Measurements from ENCODE around the gene CERS2.

CERS2 gene

DNA sequence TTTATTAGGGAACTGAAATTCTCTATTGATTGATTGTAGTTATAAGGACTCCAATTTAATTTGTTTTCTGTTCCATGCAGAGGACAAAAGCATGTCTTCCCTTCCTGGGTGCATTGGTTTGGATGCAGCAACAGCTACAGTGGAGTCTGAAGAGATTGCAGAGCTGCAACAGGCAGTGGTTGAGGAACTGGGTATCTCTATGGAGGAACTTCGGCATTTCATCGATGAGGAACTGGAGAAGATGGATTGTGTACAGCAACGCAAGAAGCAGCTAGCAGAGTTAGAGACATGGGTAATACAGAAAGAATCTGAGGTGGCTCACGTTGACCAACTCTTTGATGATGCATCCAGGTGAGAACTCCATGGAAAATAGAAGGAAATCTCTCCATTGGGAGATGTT, 47.0 kb downstream of the CERS2 start:
- peaks cover 34% of the 10 kb centered on the region for H3K4me1 Mint-ChIP-seq (ENCODE audit: low read depth)
- no peak for DNase-seq
- H3K27ac Mint-ChIP-seq, result peak overlapping the region; percentile 97
- no peaks in the 10 kb centered on the region for H3K27me3 Mint-ChIP-seq
- H3K9me3 Mint-ChIP-seq, result peaks cover 2% of the 10 kb centered on the region
- peak overlapping the region; percentile 95 for H3K4me3 Mint-ChIP-seq
- peaks cover 62% of the 10 kb centered on the region for H3K36me3 Mint-ChIP-seq (ENCODE audit: low read depth)

DNA sequence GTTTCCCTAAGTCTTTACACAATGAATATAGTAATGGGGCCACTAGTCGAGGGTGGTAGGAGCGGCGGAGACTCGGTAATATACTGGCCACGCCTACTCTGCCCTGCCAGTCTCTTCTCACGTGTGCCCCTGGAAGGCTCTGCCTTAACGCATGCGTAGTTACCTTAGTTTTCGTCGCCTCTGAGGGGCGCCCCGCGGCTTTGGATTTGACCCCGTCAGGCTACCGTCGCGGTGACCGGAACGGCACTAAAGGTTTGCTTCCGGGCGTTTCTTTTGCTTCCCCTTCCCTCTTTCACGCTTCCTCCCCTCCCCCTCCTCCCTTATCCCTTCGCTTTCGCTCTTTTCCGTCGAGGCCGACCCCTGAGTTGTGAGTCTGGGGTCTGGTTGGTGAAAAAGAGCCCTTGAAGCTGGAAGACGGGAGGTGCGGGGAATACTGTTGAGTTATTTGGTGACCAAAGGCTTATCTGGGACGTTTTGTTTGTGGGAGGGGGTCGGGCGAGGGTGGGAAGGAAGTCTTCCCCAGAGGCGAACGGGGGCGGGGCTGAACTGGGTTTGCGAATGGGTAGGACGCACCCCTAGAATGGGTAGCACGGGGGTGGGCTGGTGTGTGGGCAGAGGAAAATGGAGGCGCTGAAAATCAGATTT, 48.4 kb downstream of the CERS2 start, which contains the start of gene SETDB1:
SETDB1 (plus strand) TSS at position 267 of the 645 bp plus-strand sequence. CDS start 1,352 bp downstream, outside the sequence.
- Mint-ChIP-seq H3K36me3 (ENCODE audit: low read depth) (peaks cover 50% of the 10 kb centered on the region), H3K27ac (peak within 1 kb of the TSS; percentile 97), H3K27me3 (no peaks in the 10 kb centered on the region), H3K9me3 (no peaks in the 10 kb centered on the region), H3K4me3 (peak within 1 kb of the TSS; percentile 95), H3K4me1 (ENCODE audit: low read depth) (peaks cover 41% of the 10 kb centered on the region)
- peak; percentile 93 for DNase-seq

DNA sequence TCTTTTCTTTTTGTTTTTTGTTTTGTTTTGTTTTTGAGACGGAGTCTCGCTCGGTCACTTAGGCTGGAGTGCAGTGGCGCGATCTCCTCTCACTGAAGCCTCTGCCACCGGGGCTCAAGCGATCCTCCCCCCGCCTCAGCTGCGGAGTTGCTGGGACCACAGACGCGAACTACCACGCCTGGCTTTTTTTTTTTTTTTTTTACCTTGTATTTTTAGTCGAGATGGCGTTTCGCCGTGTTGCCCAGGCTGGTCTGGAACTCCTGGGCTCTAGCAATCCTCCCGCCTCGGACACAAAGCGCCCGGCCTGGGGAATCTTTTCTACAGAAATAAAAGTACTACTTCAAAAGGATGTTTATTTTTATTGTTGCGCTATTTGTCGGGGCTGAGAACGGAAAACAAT, 49.6 kb downstream of the CERS2 start:
- peak overlapping the region; percentile 95 for H3K4me3 Mint-ChIP-seq
- DNase-seq, result no peak
- H3K27me3 Mint-ChIP-seq, result no peaks in the 10 kb centered on the region
- peaks cover 39% of the 10 kb centered on the region for H3K4me1 Mint-ChIP-seq (ENCODE audit: low read depth)
- peak overlapping the region; percentile 97 for H3K27ac Mint-ChIP-seq
- H3K36me3 Mint-ChIP-seq (ENCODE audit: low read depth), result peaks cover 38% of the 10 kb centered on the region
- H3K9me3 Mint-ChIP-seq, result no peaks in the 10 kb centered on the region

DNA sequence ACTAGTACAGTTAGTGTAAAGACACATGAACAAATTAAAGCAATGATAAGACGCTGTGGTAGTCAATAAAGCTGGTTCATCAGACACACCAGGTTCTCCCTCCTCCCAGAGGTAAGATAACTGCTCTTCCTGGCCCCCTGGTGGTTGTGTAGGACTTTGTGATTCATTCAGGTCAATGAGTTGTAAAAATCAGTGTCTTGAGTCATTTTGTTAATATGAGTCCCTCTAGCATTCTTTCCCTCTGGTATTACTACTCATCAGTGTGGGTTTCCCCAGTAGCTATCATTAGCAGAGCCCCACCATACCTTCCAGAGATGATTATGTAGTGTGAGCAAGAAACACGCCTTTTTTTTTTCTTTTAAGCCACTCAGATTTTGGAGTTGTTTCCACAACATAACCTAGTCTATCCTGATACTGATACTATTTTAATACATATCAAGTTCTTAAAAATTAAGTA, 52.1 kb downstream of the CERS2 start:
- Mint-ChIP-seq H3K27me3 (no peaks in the 10 kb centered on the region), H3K36me3 (ENCODE audit: low read depth) (peaks cover 13% of the 10 kb centered on the region), H3K27ac (peak overlapping the region; percentile 82), H3K4me1 (ENCODE audit: low read depth) (peaks cover 32% of the 10 kb centered on the region), H3K4me3 (peak overlapping the region; percentile 47), H3K9me3 (no peaks in the 10 kb centered on the region)
- peak; percentile 70 for DNase-seq

DNA sequence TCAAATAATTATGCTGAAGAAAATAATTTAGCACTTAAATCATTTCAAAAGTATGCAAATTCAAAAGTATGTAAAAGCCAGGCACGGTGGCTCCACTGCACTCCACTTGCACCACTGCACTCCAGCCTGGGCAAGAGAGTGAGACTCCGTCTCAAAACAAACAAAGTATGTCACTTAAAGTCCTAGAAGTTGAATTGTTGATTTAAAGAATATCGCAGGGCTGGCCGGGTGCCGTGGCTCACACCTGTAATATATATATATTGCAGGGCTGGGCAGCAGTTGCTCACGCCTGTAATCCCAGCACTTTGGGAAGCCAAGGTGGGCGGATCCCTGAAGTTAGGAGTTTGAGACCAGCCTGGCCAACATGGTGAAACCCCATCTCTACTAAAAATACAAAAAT, 57.2 kb downstream of the CERS2 start:
- peaks cover 7% of the 10 kb centered on the region for H3K4me1 Mint-ChIP-seq (ENCODE audit: low read depth)
- H3K27me3 Mint-ChIP-seq, result no peaks in the 10 kb centered on the region
- no peaks in the 10 kb centered on the region for H3K36me3 Mint-ChIP-seq (ENCODE audit: low read depth)
- H3K9me3 Mint-ChIP-seq, result no peaks in the 10 kb centered on the region
- no peak overlapping the region for H3K27ac Mint-ChIP-seq
- no peak for DNase-seq
- no peak overlapping the region for H3K4me3 Mint-ChIP-seq
